Stimulated activated naive CD8-positive, alpha-beta T cell treated with anti-CD3 and anti-CD28 coated beads, Interleukin-15, amount 100 ng/mL, for 72 hours (primary cell): ENCODE measurements around the gene SCAMP1.
A peak's percentile ranks its signal among the peaks of the same experiment; 100 is the strongest.

Experiments
- ATAC-seq: fragments of 150-1000 bp; cut with Tn5 transposase; 2 replicates; pipeline ENCODE4 v1.10.0; 2021; ENCODE audit warnings: mild to moderate bottlenecking, moderate library complexity
- DNase-seq, 2 donors: peaks; one replicate each; pipeline ENCODE4 v3.0.0; 2021 to 2022
- H3K27ac Mint-ChIP-seq, 2 donors: one replicate each; pipeline ENCODE4 v1.8.0; 2022; ENCODE audit warnings: mild to moderate bottlenecking in 2 of 2, mixed read lengths in 2 of 2, moderate library complexity in 2 of 2
- H3K27me3 Mint-ChIP-seq: one replicate; pipeline ENCODE4 v1.8.0; 2022; ENCODE audit warnings: mixed read lengths
- H3K4me1 Mint-ChIP-seq: one replicate; pipeline ENCODE4 v1.8.0; 2022; ENCODE audit warnings: mild to moderate bottlenecking, mixed read lengths
- H3K4me3 Mint-ChIP-seq, 2 donors: one replicate each; pipeline ENCODE4 v1.8.0; 2022; ENCODE audit warnings: mild to moderate bottlenecking in 2 of 2, mixed read lengths in 2 of 2, moderate library complexity in 1 of 2
- H3K9me3 Mint-ChIP-seq, 2 donors: one replicate each; pipeline ENCODE4 v1.8.0; 2022; ENCODE audit warnings: mixed read lengths in 2 of 2

The SCAMP1 gene

DNA sequence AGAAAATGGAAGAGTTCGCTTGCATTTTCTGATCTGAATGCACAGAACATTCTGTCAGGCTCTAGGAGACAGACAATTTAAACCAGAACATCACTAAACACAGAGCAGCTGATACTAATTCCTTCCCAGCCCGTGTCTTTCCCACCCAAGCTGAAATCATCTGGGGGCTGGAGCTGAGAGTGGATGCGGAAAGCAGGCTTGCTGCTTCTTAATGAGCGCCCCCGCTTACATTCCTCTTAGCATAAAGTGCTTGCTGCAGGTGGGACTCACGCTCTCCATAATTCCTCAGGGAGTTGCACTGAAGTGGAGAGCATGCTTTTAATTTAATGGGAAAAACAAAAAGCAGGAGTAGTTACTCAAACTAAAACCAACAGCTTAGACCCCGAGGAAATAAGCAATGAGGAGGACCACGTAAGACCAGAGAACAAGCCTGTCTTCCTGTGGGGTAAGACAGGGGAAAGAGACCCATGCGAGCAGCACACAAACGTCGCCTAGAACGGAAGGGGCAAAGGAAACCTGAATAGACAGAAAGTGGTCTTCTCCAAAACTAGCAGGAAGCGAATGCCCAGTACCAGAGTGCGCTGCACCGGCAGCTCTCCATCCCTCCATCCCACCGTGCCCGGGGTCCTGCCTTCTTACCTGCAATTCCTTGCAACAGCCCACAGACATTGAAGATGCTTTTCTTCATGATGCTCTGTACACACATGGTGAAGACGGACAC lies 148.9 kb downstream of the SCAMP1 start:
- ATAC-seq: peak; percentile 55
- peak overlapping the region in 1 of 2 donors; percentile 42 for H3K27ac Mint-ChIP-seq
- peaks cover 16% of the 10 kb centered on the region for H3K4me1 Mint-ChIP-seq
- peaks cover 82% of the 10 kb centered on the region for H3K27me3 Mint-ChIP-seq
- H3K4me3 Mint-ChIP-seq: peak overlapping the region; percentile 75 to 88
- DNase-seq: peak in 1 of 2 donors; percentile 10
- no peaks in the 10 kb centered on the region for H3K9me3 Mint-ChIP-seq

DNA sequence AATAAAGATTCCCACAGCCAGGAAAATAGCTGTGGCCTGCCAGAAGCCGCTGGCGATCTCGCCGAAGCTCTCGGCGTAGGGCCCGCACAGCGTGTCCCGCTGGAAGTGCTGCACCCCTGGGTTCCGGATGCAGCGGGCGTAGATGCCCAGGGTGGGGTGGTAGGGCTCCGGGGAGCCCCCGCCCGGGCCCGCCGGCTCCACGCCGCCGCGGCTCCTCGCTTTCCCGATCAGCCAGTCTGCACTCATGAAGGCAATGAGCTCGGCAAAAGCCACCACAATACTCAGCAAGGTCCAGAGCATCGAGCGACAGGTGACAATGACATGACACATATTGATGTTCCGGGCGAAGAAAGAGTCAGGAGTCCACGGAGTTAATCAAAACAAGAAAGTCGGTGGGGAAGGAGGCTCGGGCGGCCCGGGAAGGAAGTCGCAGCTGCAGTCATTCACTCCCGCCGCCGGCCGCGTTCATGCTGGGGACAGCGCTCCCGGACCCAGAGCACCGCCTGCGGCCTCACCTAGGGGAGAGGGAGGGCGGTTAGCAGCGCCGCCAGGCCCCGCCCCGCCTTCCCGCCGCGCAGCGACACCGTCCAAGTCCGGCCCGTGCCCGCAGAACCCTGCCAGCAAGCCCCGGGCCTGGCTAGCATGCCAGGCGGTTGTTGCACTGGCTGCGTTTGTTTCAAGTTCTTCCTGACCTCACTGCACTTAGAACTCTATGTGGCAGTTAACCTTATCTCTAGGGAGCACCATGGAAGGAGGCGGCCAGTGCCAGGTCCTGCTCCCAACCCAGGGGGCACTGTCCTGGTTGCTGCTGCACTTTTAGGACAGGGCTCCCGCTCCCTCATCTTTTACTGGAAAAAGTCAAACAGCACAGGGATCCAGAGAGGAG lies 149.7 kb downstream of the SCAMP1 start:
- Mint-ChIP-seq H3K9me3 (no peaks in the 10 kb centered on the region), H3K27ac (peak overlapping the region in 1 of 2 donors; percentile 54), H3K27me3 (peaks cover 82% of the 10 kb centered on the region), H3K4me1 (peaks cover 16% of the 10 kb centered on the region), H3K4me3 (peak overlapping the region; percentile 75 to 88)
- DNase-seq (peak; percentile 24 to 29), ATAC-seq (peak; percentile 72)

DNA sequence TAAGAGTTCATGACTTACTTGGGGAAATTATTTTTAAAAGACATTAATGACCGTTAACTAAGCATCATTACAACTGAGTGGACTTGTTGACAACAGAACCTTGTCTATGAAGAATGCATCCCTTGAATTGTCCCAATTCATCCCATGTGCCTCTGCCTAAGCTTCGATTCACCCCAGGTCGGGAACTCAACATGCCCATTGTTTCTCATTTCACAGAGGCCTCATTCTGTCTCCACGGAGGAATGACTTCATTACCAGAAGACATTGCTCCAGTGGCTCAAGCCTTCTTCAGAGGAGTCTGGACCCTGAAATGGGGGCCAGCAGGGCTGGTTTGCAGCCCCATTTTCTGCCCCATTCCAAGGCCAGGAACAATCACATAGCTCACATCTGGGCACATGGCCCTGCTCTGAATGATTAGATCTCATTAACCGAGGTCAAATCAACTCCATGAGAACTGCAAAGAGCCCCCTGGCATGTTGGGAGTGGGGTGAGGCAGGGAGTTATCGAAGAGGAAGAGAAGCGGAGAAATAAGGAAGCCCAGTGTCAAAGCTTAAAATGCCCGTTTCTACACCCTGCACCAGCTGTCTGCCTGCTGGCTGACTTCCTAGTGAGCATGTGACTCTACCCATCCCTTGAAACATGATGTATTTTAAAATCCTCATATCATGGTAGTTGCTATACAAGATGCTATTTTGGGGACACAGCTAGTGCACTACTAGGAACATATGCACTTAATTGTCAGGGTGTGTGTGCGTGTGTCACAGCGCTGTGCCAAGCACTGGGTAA lies 150.9 kb downstream of the SCAMP1 start:
- Mint-ChIP-seq H3K4me3 (no peak overlapping the region), H3K27me3 (peaks cover 87% of the 10 kb centered on the region)

GRCh38 chr5:78512435-78512834 lies 152.0 kb downstream of the SCAMP1 start:
- DNase-seq (no peak), ATAC-seq (no peak)
- peaks cover 16% of the 10 kb centered on the region for H3K4me1 Mint-ChIP-seq
- H3K4me3 Mint-ChIP-seq: no peak overlapping the region
- H3K27ac Mint-ChIP-seq: no peak overlapping the region
- no peaks in the 10 kb centered on the region for H3K9me3 Mint-ChIP-seq
- H3K27me3 Mint-ChIP-seq: peaks cover 87% of the 10 kb centered on the region

More for the DNA sequence above, 150.9 kb downstream of the SCAMP1 start:
- DNase-seq (no peak), ATAC-seq (no peak)
- Mint-ChIP-seq H3K9me3 (no peaks in the 10 kb centered on the region), H3K4me1 (peaks cover 16% of the 10 kb centered on the region), H3K27ac (no peak overlapping the region)

DNA sequence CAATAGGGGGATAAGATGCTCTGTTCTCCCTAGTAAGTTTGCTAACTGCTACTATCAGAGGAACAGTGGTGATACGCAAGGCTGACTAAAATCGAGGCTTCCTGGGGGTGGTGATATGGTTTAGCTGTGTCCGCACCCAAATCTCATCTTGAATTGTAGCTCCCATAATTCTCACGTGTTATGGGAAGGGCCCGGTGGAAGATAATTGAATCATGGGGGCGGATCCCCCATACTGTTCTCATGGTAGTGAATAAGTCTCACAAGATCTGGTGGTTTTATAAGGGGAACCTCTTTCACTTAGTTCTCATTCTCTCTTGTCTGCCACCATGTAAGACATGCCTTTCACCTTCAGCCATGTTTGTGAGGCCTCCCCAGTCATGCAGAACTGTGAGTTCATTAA lies 153.0 kb downstream of the SCAMP1 start:
- no peak overlapping the region for H3K27ac Mint-ChIP-seq
- H3K4me1 Mint-ChIP-seq: peaks cover 16% of the 10 kb centered on the region
- no peak overlapping the region for H3K4me3 Mint-ChIP-seq
- peaks cover 80% of the 10 kb centered on the region for H3K27me3 Mint-ChIP-seq
- ATAC-seq (no peak), DNase-seq (no peak)
- no peaks in the 10 kb centered on the region for H3K9me3 Mint-ChIP-seq

DNA sequence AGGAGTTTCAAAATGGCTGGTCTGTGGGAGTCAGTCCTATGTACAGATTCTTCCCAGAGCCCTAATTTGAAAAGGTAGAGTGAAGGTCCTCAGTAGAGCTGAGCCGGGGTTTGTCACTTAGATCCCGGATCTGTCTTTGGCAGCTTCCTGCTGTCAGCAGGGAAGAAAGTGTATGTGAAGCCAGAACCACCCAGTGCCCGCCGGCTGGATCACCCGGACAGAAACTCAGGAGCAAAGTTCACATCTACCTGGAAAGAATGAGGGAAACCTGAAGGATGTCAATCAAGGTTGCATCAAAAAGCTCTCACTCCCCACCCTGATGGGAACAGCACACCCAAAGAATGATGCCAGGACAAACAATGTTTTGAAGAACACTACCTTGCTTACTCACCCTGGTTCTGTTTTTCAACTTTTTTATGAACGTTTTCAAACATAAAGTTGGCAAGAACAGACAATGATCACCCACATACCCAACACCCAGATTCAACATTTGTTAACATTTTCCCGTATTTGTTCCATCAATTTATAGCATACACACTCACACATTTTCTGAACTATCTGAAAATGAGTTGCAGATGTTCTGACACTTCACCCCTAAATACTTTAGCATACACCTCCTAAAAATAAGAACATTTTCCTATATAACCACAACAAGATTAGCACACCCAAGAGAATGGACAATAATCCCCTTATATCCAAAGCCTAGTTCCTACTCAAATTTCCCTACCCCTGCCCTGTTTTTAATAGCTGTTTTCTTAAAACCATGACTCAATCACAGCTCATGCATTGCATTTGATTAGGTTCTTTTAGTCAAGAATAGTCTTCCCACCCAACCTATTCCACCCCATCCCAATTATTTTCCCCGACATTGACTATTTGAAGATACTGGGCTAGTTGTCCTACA lies 154.3 kb downstream of the SCAMP1 start:
- no peaks in the 10 kb centered on the region for H3K9me3 Mint-ChIP-seq
- peaks cover 8% of the 10 kb centered on the region for H3K4me1 Mint-ChIP-seq
- H3K4me3 Mint-ChIP-seq: no peak overlapping the region
- H3K27me3 Mint-ChIP-seq: peaks cover 76% of the 10 kb centered on the region
- no peak overlapping the region for H3K27ac Mint-ChIP-seq
- ATAC-seq: no peak
- no peak for DNase-seq

GRCh38 chr5:78515670-78516069 lies 155.3 kb downstream of the SCAMP1 start:
- Mint-ChIP-seq H3K9me3 (no peaks in the 10 kb centered on the region), H3K27ac (no peak overlapping the region), H3K4me3 (no peak overlapping the region), H3K4me1 (no peaks in the 10 kb centered on the region), H3K27me3 (peaks cover 76% of the 10 kb centered on the region)
- ATAC-seq: no peak
- DNase-seq: no peak

DNA sequence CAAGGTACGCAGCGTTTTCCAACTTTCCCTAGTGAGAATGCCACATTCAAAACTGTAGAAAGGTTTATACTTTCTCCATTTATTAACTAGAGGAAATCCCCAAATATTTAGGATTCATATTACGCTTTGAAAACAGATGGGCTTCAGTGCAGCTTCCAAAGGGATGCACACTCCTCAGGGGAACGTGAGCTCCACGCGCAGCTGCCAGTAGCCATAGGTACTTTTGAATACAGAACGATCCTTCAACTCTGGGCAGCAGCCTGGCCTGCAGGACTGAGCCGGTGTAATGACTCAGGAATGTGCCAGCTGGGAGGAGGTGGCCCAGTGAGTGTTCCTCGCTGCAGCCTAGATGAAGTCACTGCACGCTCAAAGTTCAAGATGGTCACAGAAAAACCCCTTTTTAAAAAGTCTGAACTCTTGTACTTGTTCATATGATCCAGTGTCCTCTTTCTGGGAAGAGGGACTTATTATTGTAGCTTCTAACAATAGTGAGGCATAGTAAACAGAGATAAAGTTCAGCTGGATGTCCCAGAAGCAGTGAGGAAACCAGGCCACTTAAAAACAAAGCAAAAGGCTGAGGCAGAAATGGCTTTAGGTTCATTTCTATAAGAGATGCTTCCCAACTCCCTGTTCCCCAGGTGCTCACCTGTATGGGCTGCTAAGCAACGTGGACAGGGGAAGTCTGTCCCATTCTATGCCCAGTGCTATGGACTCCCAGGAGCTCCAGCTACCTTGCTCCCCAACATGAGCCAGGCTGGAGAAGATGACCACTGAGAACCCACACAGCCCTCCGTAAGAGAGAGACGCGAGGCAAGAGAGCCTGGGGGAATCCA lies 158.2 kb downstream of the SCAMP1 start:
- DNase-seq (no peak), ATAC-seq (no peak)
- H3K27ac Mint-ChIP-seq: no peak overlapping the region
- peaks cover 71% of the 10 kb centered on the region for H3K27me3 Mint-ChIP-seq
- H3K9me3 Mint-ChIP-seq: no peaks in the 10 kb centered on the region
- no peak overlapping the region for H3K4me3 Mint-ChIP-seq
- no peaks in the 10 kb centered on the region for H3K4me1 Mint-ChIP-seq

GRCh38 chr5:78519198-78519941 lies 159.0 kb downstream of the SCAMP1 start:
- Mint-ChIP-seq H3K9me3 (no peaks in the 10 kb centered on the region), H3K27me3 (peaks cover 68% of the 10 kb centered on the region), H3K27ac (no peak overlapping the region)

GRCh38 chr5:78521455-78521854 lies 161.0 kb downstream of the SCAMP1 start:
- no peaks in the 10 kb centered on the region for H3K9me3 Mint-ChIP-seq
- no peak overlapping the region for H3K27ac Mint-ChIP-seq
- no peak overlapping the region for H3K4me3 Mint-ChIP-seq
- no peak for DNase-seq
- no peak for ATAC-seq
- H3K27me3 Mint-ChIP-seq: peaks cover 56% of the 10 kb centered on the region
- no peaks in the 10 kb centered on the region for H3K4me1 Mint-ChIP-seq

More at GRCh38 chr5:78519198-78519941, 159.0 kb downstream of the SCAMP1 start:
- no peaks in the 10 kb centered on the region for H3K4me1 Mint-ChIP-seq
- ATAC-seq (peak; percentile 31), DNase-seq (no peak)
- no peak overlapping the region for H3K4me3 Mint-ChIP-seq

- no peak overlapping the region for H3K27ac Mint-ChIP-seq
- no peaks in the 10 kb centered on the region for H3K4me1 Mint-ChIP-seq
- H3K9me3 Mint-ChIP-seq: no peaks in the 10 kb centered on the region
- no peak for ATAC-seq
- DNase-seq: no peak
- no peak overlapping the region for H3K4me3 Mint-ChIP-seq
- H3K27me3 Mint-ChIP-seq: peaks cover 46% of the 10 kb centered on the region
Measured at GRCh38 chr5:78522476-78523260, 162.3 kb downstream of the SCAMP1 start.

DNA sequence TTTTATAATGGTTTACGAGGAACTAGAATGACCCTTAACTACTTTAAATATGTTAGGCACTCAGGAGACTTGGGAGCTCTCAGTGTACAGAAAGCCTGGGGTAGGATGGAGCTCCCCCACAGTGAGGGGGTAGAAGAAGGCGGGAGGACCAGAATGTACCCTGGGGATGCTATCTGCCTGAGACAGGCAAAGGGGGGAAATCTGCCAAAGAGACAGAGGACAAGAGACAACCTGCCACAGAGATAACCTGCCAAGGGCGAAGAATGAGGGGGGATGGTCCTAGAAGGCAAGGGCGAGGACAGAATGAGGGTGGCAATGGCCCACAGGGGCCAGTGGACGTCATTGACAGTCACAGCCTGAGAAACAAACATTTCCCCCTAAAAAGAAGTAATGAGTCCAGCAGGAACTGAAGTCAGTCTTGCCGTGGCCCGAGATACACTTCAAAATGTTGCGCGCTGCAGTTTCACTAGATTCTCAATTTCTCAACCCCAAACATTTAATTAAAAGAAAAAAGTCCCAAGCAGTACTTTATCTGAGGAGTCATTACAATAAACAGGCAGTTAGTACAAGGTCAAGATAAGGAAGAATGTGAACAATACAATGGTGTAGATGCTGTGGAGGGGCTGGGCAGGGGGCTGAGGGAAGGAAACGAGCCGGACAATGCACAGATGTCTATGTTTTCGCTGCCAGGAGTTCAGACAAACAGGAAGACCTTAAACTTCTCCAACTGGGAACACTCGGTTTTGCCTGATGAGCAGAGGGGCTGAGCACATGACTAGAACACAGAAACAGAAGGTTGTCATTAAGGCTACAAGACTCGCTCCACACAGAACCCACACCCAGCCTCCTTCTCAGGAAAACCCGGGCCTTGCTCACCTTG lies 163.1 kb downstream of the SCAMP1 start:
- peaks cover 46% of the 10 kb centered on the region for H3K27me3 Mint-ChIP-seq
- no peaks in the 10 kb centered on the region for H3K9me3 Mint-ChIP-seq
- H3K4me3 Mint-ChIP-seq: no peak overlapping the region
- no peak for ATAC-seq
- no peaks in the 10 kb centered on the region for H3K4me1 Mint-ChIP-seq
- no peak for DNase-seq
- H3K27ac Mint-ChIP-seq: no peak overlapping the region
